Gastrocnemius medialis (tissue), 4 donors: ENCODE data around the gene MSI2. TPM values are rescaled to one million over a fixed set of nuclear protein-coding genes. Genes with fewer than 3 reads are reported as not detected.

Experiments
- ATAC-seq, 2 donors: fragments of 150-250 bp; one replicate each; pipeline ENCODE4 v1.9.1; 2016
- DNase-seq, 2 donors: peaks; one replicate each; pipeline ENCODE4 v3.0.0-alpha.2; 2019
- H3K27ac ChIP-seq, 4 donors: fragments of 200-600 bp; sonication (generic); 1 replicate in 1 of 4; 2 replicates in 3 of 4; pipeline ENCODE4 v1.5.1; 2016 to 2018; ENCODE audit warnings: mild to moderate bottlenecking in 2 of 4, moderate library complexity in 1 of 4
- H3K27me3 ChIP-seq, 3 donors: fragments of 200-600 bp; sonication (generic) in 2 of 3; 1 replicate in 1 of 3; 2 replicates in 2 of 3; pipeline versions ENCODE4 v1.5.1 to v1.6.0; 2016 to 2019; ENCODE audit warnings: mild to moderate bottlenecking in 1 of 3, moderate library complexity in 1 of 3
- H3K36me3 ChIP-seq, 2 donors: fragments of 200-600 bp; sonication (generic) in 1 of 2; one replicate each; pipeline ENCODE4 v1.5.1; 2017 to 2018
- H3K4me1 ChIP-seq, 2 donors: fragments of 200-600 bp; sonication (generic) in 1 of 2; one replicate each; pipeline ENCODE4 v1.5.1; 2016 to 2017; ENCODE audit warnings: mild to moderate bottlenecking in 2 of 2
- H3K4me3 ChIP-seq, 4 donors: fragments of 200-600 bp; sonication (generic) in 3 of 4; 1 replicate in 1 of 4; 2 replicates in 3 of 4; pipeline ENCODE4 v1.5.1; 2016 to 2019; ENCODE audit warnings: mild to moderate bottlenecking in 2 of 4
- H3K9me3 ChIP-seq, 3 donors: fragments of 200-600 bp; sonication (generic) in 2 of 3; 1 replicate in 1 of 3; 2 replicates in 2 of 3; pipeline ENCODE4 v1.5.1; 2016 to 2019
- CTCF ChIP-seq, 5 experiments: fragments of 450-650 bp in 3 of 5; fragments of 200-600 bp in 2 of 5; sonication (generic) in 2 of 5; IDR thresholded peaks in 4 of 5; conservative IDR thresholded peaks in 1 of 5; 1 replicate in 4 of 5; 2 replicates in 1 of 5; pipeline ENCODE4 v1.5.1; 2016 to 2019; ENCODE audit warnings: antibody characterized with exemption in 5 of 5, mild to moderate bottlenecking in 3 of 5, moderate library complexity in 3 of 5
- POLR2A ChIP-seq, 2 donors: fragments of 450-650 bp; IDR thresholded peaks; one replicate each; pipeline ENCODE4 v1.6.1; 2017; ENCODE audit warnings: antibody characterized with exemption in 2 of 2, mild to moderate bottlenecking in 2 of 2, moderate library complexity in 2 of 2
- in situ Hi-C, 4 donors: fragments of 200-750 bp; cut with MboI; loops; one replicate each; pipeline versions ENCODE4 v1.15.0 to v1.8.0; 2017; ENCODE audit warnings: low sequenced_read_pairs in 4 of 4
- intact Hi-C: fragments of 100-400 bp; cut with DNase I; formaldehyde crosslinking; loops from one replicate; pipeline ENCODE4 v1.15.1; 2023; ENCODE audit warnings: low total_unique reads
- total RNA-seq, 4 donors: library from RNA; depleted of rRNA; stranded (reverse); fragments of >200 nt; gene quantifications; one replicate each; pipeline versions ENCODE4 v1.1.0 to v1.2.3, GENCODE V29; 2016

The MSI2 gene
- total RNA-seq, 4 donors from 2014 or later = 33.1 to 66.2 (median 48.5) TPM

GRCh38 chr17:57360266-57360665, 103.9 kb downstream of the MSI2 start:
- DNase-seq (peak in 1 of 2 donors; percentile 48), ATAC-seq (peak; percentile 35 to 53)
- no peaks in the 10 kb centered on the region for H3K27me3 ChIP-seq
- H3K36me3 ChIP-seq = no peaks in the 10 kb centered on the region
- TF ChIP-seq POLR2A (IDR thresholded peaks at IDR 0.05) = no peak
- no peak for TF ChIP-seq CTCF (IDR thresholded peaks at IDR 0.05 in 4 of 5, conservative IDR thresholded peaks at IDR 0.05 in 1 of 5)
- no peaks in the 10 kb centered on the region for H3K9me3 ChIP-seq
- H3K4me3 ChIP-seq = no peak overlapping the region
- H3K27ac ChIP-seq = peak overlapping the region; percentile 85 to 90 (median 88)
- peaks cover 90 to 97% of the 10 kb centered on the region in 2 donors for H3K4me1 ChIP-seq
- in situ Hi-C loops (no loop called here), intact Hi-C loops (no loop called here)

DNA sequence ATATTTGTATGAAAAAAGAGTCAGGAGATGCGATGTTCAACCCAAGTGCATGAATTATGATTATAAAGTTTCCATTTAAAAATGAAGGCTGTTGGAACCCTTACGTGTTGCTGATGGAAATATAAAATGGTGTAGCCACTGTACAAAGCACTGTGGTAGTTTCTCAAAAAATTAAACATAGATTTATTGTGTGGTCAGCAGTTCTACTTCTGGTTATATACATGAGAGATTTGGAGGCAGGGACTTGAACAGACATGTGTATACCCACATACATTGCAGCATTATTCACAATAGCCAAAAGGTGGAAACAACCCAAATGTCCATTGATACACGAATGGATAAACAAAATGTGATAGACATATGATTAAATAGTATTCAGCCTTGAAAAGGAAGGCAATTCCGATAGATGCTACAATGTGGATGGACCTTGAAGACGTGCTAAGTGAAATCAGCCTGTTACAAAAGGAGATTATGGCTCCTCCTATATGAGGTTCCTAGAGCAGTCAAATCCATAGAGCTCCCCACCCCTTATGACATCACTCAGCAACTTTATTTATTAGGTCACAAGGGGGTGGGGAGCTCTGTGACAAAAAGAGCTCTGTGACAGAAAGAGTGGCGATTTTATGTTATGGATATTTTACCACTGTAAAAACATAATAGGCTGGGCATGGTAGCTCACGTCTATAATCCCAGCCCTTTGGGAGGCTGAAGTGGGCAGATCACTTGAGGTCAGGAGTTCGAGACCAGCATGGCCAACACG, 106.7 kb downstream of the MSI2 start:
- Histone ChIP-seq H3K27ac (peak overlapping the region; percentile 85 to 90 (median 88)), H3K27me3 (no peaks in the 10 kb centered on the region), H3K4me1 (peaks cover 89 to 97% of the 10 kb centered on the region in 2 donors), H3K36me3 (no peaks in the 10 kb centered on the region), H3K9me3 (no peaks in the 10 kb centered on the region), H3K4me3 (no peak overlapping the region)
- intact Hi-C loops (no loop called here), in situ Hi-C loops (no loop called here)
- no peak for TF ChIP-seq POLR2A (IDR thresholded peaks at IDR 0.05)
- no peak for TF ChIP-seq CTCF (IDR thresholded peaks at IDR 0.05 in 4 of 5, conservative IDR thresholded peaks at IDR 0.05 in 1 of 5)
- ATAC-seq = no peak
- no peak for DNase-seq

GRCh38 chr17:57363580-57363979, 107.3 kb downstream of the MSI2 start:
- TF ChIP-seq POLR2A (IDR thresholded peaks at IDR 0.05) (no peak), CTCF (IDR thresholded peaks at IDR 0.05 in 4 of 5, conservative IDR thresholded peaks at IDR 0.05 in 1 of 5) (no peak)
- DNase-seq = no peak
- H3K27ac ChIP-seq = peak overlapping the region; percentile 85 to 90 (median 88)
- no peak overlapping the region for H3K4me3 ChIP-seq
- intact Hi-C loops (no loop called here), in situ Hi-C loops (no loop called here)
- no peaks in the 10 kb centered on the region for H3K36me3 ChIP-seq
- no peaks in the 10 kb centered on the region for H3K9me3 ChIP-seq
- H3K27me3 ChIP-seq = no peaks in the 10 kb centered on the region
- no peak for ATAC-seq
- peaks cover 89 to 95% of the 10 kb centered on the region in 2 donors for H3K4me1 ChIP-seq

DNA sequence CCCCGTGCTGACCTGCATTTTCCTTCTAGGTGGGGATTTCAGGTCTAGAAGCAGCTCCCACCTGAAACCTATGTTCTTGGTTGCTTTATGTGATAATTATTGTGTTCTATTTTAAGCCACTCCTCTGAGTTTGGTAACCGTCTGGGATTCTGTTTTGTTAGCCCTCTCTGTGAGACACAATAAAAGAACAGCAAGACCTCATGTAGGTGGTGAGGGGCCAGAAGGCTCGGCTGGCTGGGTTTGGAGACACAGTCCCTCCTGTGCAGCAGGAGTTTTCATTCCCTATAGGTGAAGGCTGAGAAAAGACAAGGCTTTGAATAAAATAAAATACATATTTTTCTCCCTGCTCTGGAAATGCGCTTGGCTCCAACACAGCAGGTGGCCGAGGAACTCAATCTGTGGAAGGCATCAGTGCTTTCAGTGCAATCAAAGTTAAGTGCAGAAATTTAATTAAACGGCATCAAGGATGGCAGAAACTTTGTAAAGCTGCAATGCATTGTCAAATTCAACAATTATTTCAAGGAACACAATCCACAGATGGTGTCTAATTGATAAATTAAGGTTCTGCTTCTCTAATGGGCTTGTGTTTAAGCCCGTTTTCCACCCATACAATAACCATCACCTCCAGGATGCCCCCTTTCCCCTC, 107.8 kb downstream of the MSI2 start:
- Histone ChIP-seq H3K27ac (peak overlapping the region; percentile 85 to 90 (median 88)), H3K27me3 (no peaks in the 10 kb centered on the region), H3K4me3 (no peak overlapping the region), H3K36me3 (no peaks in the 10 kb centered on the region), H3K9me3 (no peaks in the 10 kb centered on the region), H3K4me1 (peaks cover 89 to 96% of the 10 kb centered on the region in 2 donors)
- DNase-seq (no peak), ATAC-seq (no peak)
- intact Hi-C loops = no loop called here
- in situ Hi-C loops = no loop called here
- no peak for TF ChIP-seq POLR2A (IDR thresholded peaks at IDR 0.05)
- TF ChIP-seq CTCF (IDR thresholded peaks at IDR 0.05 in 4 of 5, conservative IDR thresholded peaks at IDR 0.05 in 1 of 5) = no peak
